CD4-positive, alpha-beta T cell treated with Interleukin-6 at 100 ng/mL for 8 hours (primary cell): Measurements from ENCODE around the gene ELMO1.
"Not testable (repeated sequence)": the region's sequence is repeated elsewhere in the genome, so short reads cannot be mapped to it uniquely, and the experiment has no call there.

Experiments used
- DNase-seq: peaks from one replicate; pipeline ENCODE4 v3.0.0-alpha.2; 2020; ENCODE audit warnings: mixed read lengths, low spot score

ELMO1 gene

DNA sequence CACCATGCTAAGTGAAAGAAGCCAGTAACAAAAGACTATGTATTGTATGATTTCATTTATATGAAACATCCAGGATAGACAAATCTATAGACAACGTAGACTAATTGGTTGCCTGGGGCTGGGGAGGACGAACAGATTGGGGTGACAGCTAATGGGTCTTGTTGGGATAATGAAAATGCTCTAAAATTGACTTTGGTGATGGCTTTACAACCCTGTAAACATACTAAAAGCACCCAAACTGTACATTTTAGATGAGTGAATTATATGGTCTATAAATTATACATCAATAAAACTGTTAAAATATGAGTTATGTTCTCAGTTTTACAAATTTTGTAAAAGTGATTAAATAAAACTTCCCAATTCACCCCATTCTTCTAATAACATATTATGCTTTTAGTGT, 261.5 kb downstream of the ELMO1 start:
- no peak for DNase-seq

DNA sequence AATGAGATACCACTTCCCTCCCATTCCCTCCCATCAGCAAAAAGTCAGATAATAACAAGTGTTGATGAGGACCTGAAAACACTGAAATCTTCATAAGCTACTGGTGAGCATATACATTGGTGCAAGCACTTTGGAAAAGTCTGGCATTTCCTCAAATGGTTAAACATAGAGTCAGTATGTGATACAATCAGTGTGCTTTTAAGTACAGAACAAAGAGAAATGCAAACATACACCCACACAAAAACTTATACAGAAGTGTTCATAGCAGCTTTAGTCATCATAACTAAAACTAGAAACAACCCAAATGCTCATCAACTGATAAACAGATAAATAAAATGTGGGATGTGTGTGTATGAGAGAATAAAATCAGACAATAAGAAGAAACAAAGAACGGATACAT, 261.9 kb downstream of the ELMO1 start:
- no peak for DNase-seq

DNA sequence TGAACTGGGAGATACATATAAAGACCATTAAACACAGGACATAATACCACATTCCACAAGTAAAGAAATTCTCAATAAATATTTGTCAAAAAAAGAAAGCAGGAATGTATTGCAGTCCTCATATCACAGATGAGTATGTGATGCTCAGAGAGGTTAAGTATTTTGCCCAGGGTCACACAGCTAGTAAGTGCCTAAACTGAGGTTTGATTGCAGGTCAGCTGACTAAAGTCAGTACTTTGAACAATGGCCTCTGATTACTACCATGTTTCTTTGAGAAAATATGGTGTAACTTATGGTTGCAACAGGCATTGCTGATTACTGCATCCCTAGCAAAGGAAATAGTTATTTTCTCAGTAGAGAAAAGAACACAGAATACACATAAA, 267.1 kb downstream of the ELMO1 start:
- DNase-seq, result no peak

DNA sequence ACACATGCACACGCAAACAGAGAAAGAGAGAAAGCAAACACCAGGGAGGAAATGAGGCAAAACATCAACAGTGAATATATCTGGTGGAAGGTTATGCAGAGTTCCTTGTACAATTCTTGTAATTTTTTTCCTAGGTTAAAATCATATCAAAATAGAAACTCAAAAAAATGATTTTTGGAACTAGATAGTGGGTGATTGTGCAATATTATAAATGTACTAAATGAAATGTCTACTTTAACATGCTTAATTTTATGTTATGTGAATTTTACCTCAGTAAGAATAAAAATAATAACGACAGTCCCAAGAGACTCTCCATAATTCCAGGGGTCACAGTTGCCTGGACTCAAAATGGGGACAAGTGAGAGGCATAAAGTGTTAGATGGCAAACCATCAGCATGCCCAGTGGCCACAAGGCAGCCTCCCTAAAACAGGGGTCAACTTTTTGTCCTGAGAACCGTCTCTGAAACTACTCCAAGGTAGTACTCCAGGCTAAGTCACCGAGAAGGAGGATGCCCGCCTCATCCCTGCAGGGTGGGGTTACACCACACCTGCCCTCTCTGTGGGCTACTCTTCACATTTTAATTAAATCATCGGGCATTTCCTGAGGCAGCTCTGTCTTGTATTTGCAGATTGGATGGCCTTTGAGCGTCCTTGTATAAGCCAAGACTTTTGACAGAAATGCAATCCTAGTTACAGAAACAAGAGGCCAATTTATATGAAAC, 267.7 kb downstream of the ELMO1 start:
- no peak for DNase-seq

DNA sequence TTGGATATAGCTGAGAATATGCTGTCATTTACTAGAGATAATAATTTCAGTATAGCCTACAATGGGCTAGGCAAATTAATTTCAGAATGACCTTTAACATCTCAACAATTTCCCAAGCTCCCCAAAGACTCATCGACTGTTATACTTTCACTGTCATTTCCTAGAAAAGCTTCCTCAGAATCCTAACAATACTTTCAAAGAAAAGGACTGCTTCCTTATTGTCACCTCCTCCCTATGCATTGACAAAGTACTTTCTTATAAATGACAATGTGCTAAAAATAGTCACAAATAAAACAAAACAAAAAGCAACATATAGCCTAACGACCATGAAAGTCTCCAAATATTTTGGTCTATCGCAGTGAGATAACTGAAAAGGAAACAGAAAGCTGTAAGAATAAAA, 272.6 kb downstream of the ELMO1 start:
- no peak for DNase-seq

DNA sequence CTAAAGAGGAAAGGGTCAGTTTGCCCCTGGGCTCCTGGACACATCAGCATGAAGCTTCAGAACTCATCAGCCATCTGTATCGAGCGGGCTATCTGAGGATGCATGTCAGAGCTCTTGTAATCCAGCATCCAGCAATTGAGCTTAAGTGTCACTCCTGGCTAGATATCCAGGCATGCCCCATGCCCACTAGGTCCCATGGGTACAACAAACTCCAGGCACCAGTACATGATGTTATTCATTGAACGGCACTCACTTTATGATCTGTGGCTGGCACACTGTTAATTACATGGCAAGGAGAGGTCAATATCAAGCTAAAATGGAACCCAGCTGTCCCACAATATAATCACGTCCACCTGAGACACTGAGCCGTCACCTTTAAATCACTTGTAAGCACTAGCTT, 274.2 kb downstream of the ELMO1 start:
- no peak for DNase-seq

DNA sequence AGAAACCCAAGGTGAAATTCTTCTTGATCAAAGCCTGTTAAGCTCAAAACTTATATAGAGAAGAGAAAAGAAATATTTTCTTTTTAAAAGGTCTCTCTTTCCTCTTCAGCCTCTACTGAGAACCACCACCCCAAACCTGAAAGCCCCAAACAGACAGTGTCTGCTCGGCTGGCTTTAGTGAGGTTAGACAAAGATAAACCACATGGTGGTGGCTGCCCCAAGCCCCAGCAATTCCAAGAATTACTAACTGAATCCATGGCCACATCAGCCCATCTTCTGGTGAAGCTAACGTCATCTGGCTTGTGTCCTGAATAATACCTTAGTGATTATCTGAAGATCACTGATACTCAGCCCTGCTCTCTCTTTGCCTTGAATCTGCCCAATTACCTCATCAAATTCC, 275.0 kb downstream of the ELMO1 start:
- no peak for DNase-seq

DNA sequence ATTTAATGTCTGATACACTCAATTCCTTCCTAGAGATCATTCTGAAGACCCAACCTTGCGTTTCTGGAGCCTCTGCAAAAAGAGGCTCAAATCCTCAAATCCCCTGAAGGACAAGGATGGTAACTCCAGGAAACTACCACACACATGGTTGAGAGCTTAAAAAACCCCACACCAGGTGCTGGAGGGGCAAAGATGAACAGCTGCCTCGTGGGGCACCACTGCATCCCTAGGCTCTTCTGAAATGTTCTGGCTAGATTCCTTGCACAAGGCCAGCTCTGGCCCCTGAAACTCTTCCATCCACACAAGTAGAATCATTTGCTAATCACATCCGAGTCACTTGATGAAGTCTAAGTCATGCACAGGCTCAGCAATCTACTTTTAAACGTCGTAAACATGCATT, 286.6 kb downstream of the ELMO1 start:
- DNase-seq, result no peak

DNA sequence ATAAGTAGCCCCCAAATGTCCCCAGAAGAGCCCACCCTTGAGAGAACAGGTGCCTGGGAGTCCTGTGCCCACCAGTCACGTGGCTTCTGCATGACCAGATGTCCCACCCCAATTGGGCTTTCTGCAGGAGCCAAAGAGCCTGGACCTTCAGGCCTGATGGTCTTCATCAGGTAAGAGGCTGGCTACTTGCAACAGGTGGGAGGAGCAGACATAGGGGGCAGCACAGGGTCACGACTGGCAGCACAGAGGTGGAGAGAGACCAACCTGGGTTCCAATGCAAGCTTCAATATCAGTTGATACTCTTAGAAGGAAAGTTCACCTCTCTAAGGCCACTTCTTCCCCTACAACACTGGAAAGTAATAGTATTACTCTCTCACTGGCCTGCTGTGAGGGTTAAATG, 288.0 kb downstream of the ELMO1 start:
- DNase-seq, result no peak

DNA sequence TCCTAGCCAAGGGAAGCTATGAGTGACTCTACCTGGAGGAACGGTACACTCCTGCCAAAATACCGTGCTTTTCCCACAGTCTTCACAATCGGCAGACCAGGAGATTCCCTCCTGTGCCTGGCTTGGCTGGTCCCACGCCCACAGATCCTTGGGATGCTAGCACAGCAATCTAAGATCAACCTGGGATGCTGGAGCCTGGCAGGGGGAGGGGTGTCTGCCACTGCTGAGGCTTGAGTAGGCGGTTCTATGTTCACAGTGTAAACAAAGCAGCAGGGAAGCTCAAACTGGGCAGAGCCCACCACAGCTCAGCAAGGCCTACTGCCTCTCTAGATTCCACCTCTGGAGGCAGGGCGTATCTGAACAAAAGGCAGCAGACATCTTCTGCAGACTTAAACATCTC, 295.3 kb downstream of the ELMO1 start:
- no peak for DNase-seq

DNA sequence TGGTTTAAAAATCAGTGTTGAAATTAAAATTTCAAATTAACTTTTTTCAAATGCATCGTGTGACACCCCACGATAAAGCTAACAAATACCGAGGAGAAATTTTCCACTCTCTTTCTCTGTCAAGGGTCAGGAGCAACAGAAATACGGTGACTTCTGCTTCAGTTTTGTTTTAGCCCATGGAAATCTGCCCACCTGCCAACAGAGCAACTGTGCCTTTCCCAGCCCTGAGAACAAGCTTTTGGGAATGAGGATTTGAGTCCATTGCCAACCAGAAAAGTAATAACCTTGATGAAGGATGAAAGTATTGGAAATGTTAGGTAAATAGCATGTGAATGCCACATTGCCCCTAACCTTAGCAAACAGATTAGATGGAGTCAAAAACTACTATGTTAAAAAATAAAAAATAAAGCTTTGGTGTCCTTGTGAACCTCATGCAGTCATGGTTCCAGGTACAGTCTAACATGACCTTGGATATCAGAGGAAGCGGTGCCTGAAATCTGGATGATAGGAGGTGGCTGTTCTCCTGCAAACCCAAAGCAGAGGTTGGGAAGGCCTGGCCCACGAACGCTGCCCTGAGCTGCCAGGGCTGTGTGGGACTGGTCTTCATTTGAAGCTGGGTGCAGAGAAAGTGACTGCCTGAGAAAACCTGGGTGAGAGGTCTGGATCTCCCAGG, 296.8 kb downstream of the ELMO1 start:
- no peak for DNase-seq

DNA sequence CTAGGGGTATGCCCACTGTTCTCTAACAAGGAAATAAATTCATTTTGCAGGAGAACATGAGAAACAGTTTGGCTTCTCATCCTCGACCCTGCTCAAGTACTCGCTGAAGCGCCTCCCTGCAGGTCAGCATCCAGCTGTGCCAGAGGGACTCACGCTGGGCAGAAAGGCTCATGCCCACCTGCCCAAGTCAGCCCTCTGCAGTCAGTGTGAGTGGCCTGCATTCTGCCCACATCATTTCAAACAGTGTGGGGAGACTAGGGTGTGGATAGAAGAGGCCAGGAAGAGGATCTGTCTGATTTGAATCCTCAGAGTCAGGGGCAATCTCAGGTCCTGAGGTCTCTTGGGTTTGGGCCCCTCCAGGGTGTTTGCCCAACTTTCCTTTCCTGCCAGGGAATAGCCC, 297.8 kb downstream of the ELMO1 start:
- no peak for DNase-seq

DNA sequence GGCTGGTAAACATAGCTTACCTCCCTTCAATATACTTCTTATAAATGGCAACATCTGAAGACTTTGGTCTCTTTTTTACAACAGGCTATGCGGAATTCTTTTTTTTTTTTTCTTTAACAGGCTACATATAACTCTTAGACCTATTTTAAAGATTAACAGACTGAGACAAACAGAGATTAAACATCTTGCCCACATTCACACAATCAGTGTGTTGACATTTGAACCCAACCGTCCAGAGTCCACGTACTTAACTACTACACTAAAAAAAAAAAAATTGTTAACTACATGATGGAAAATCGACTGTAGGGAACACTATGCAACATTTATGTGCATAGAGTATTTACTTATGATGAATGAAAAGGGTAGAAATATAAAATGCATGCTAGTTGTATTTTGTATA, 298.5 kb downstream of the ELMO1 start:
- no peak for DNase-seq

DNA sequence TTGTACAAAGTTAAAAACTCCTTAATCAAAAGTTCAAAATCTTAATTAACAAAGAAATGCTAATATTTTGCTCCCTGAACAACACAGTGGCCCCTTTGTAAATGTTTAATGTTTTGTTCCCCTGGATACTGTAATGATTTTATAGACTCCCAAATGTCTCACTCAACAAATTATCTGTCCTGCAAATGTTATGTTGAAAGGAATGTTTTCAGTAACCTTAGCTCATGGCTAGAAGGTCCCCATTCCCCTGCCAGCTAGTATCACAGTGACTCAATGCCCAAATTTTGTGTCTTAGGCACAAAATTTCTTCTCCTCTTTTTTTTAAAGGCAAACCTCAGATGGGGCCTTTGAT, 298.9 kb downstream of the ELMO1 start:
- no peak for DNase-seq

DNA sequence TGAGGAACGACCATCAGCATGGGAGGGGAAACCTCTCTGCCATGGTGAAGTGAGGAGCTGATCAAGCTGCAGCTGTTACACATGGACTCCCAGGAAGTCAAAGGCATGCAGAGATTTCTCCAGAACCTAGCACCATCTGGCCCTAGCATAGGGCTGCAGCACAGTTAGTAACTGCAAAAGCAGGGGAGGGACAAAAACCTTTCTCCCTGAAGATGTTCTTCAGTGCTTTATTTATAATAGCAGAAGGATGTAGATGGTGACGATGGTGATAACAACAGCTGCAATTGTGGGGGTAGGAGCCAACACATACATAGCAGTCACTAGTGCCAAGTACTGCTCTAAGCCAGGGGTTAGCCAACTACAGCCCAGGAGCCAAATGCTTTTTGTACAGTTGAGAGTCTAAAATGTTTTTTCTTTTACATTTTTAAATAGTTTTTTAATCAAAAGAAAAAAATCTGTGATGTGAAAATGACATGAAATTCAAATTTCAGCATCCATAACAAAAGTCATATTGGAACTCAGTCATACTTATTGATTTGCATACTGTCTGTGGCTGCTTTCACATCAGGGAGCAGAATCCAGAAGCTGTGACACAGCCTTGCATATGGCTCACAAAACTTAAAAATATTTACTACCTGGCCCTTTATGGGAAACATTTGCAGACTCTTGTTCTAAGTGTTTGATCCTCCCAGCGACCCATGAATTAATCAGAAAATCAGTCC, 299.5 kb downstream of the ELMO1 start:
- no peak for DNase-seq

DNA sequence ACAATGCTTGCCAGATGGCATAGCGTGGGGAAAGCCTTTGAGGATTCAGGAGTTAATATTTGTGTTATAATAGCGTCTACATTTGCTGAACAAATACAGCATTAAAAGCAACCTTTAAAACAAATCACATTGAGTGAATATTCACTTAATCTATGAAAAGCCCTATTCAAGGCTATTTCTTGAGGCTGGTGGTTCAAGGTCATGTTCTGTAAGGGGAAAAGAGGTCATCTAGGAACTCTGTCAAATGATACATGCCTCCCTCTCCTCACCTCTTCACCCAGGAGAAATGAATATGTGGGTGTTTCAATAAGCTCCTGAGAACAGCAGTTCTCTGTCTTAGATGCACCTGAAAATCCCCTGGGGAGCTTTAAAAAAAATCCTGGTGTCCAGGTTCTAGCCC, 303.0 kb downstream of the ELMO1 start:
- DNase-seq, result no peak

DNA sequence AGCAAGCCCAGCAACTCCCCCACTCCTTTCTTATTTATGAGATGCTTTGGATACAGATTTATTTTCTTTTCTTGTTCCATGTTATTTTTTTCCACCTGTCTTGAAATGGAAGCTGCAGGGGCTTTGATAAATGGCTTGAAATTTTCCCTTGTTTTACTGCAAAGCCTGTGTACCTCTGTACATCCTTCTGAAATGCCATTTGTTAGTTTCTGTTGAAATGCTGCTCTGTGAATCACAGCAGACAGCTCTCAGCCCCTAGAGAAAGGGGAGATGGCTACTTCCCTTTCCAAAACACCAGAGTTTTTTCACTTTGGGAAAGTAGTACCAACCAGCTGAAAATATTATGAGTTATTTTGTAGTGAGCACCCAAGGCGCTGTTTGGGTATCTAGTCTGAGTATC, 304.2 kb downstream of the ELMO1 start:
- DNase-seq, result no peak

DNA sequence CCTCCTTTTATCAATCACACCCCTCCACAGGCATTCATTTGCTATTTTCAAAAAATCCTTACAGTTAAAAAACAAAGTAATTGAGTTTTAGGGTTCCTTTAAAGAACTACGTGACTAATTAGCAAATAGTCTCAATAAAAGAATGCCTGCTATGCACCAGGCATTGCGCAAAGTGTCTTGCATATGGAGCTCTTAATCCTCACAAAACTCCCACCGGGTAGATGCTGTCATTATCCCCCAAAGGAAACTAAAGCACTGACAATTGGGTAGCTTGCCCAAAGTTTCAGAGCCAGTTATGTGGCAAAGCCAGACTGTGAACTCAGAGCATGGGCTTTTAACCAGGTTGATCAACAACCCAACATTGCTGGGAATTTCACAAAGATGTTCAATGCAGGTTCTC, 305.7 kb downstream of the ELMO1 start:
- DNase-seq, result no peak

DNA sequence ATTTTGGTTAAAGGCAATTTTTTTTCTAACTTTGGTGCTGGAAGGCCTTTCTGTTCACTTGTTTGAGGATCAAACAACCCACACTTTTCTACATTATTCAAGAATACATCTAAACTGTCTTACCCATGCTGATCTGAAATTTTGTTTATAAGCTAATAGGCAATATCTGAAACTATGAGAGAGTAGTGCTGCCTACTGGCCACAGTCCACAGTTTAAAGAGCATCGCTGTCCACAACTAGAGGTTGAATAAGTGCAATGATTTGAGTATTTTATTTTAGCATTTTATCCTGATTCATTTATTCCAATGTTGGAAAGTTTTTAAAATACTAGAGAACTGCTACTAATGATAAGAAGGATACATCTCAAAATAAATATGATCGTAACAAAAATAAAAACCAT, 306.9 kb downstream of the ELMO1 start:
- DNase-seq, result no peak

DNA sequence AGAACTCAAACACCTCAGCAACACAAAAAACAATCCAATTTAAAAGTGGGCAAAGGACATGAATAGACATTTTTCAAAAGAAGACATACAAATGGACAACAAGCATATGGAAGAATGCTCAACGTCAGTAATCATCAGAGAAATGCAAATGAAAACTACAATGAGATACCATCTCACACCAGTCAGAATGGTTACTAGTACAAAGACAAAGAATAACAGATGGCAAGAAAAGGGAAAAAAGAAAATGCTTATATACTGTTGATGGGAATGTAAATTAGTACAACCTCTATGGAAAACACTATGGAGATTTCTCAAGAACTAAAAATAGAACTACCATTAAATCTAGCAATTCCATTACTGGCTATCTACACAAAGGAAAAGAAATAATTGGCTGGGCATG, 314.8 kb downstream of the ELMO1 start:
- not testable (repeated sequence) for DNase-seq

DNA sequence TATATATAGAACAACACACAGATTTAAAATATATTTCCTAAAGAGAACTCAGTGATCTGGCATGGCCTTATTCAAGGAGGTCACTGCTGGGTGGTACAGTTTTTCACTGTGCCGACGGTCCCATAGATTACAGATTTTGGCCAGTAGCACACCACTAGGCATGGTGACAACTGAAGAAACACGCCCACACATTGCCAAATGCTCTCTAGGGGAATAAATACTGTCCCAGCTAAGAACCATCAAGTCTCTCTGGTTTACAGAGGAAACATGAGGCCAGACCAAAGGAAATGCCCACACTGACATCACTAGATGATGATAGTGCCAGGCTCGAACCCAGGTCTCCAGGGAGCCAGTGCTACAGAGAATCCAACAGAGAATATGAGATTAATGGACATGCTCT, 316.8 kb downstream of the ELMO1 start:
- DNase-seq, result no peak

DNA sequence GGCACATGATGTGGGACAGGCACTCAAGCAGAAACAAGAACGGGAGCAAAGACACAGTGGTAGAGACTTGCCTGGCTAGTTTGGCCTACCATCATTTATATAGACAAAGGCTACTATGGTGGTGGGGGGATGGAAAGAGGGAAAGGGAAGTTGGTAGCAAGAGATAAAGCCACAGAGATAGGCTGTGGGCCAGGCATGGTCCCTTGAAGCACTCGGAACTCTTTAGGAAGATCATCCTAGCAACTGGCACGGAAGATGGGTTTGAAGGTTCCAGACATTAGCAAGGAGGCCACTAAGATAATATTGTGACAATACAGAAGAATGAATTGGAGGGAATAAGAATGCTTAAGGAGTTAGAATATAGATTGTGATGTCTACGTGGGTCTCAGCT, 319.6 kb downstream of the ELMO1 start:
- DNase-seq, result no peak

DNA sequence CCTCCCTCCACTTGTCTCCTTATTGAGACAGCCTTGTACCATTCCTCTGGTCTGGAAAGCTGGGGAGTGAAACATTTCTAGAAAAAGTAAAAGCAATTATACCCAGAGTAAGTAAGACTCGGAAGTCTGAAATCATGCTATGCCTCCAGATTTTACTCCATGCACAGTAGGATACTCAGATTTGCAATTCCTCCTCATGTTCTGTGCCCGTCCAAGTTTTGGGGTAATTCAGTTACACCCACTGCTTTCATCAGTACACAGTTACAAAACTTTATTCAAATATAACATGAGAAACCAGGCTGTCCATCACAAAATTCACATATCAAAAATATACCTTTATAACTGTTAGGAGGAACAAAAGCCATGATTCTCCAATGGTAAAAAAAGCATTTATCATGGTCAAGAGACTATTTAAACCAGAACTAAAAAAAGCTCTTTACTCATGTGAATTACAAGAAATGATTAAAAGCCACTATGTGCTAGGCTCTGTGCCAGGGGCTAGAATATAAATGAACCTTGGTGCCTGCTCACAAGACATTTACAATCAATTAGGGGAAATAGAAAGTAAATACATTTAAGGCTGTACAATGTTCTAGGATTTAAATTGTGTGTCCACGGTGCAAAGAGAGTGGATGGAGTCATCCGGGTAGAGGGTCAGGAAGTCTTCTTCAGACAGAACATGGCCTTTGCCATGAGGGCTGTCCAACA, 320.2 kb downstream of the ELMO1 start:
- DNase-seq, result no peak
